A549 (cell line): ENCODE measurements around the gene CPED1. TPM values are rescaled to one million over a fixed set of nuclear protein-coding genes. Genes with fewer than 3 reads are reported as not detected.

ENCODE experiments used
- ATAC-seq, 2 experiments: fragments of 200-7000 bp in 1 of 2; fragments of >200 bp in 1 of 2; cut with Nextera tagmentation in 1 of 2; cut with Tn5 transposase in 1 of 2; 3 replicates each; pipeline versions ENCODE4 v1.8.0 to v1.9.1; 2018 to 2020; ENCODE audit warnings: mild to moderate bottlenecking in 1 of 2, moderate library complexity in 1 of 2
- CTCF ChIA-PET: fragments of 300-600 bp; sonication (Branson Sonifier 250); formaldehyde crosslinking; extraction: SDS; loops from one replicate; lab custom pipeline; 2021; ENCODE audit warnings: antibody characterized with exemption, inconsistent platforms; lab: Yijun Ruan, JAX
- POLR2A ChIA-PET: fragments of 350-600 bp; formaldehyde crosslinking; extraction: SDS; loops from one replicate; lab custom pipeline; 2021; ENCODE audit warnings: antibody characterized with exemption, inconsistent platforms; lab: Yijun Ruan, JAX
- DNase-seq, 2 experiments: peaks; one replicate each; pipeline versions ENCODE4 v3.0.0 to v3.0.0-alpha.2; 2011 to 2016; ENCODE audit warnings: low read depth in 1 of 2, low spot score in 1 of 2
- FAIRE-seq: peaks from 2 replicates; lab custom pipeline; 2011; peaks lifted over from hg19 to GRCh38; lab: Jason Lieb, UNC
- H3K27ac ChIP-seq, 2 experiments: fragments of >200 bp; sonication (Bioruptor Twin); formaldehyde crosslinking; 3 replicates each; pipeline ENCODE4 v1.5.1; 2016 to 2017
- H3K4me1 ChIP-seq: fragments of >200 bp; sonication (Bioruptor Twin); formaldehyde crosslinking; 3 replicates; pipeline ENCODE4 v1.6.1; 2016
- H3K4me2 ChIP-seq: fragments of >200 bp; sonication (Bioruptor Twin); formaldehyde crosslinking; 3 replicates; pipeline ENCODE4 v1.6.1; 2016
- H3K4me3 ChIP-seq: fragments of >200 bp; sonication (Bioruptor Twin); formaldehyde crosslinking; 3 replicates; pipeline ENCODE4 v1.5.1; 2016
- H3K9me3 ChIP-seq: fragments of >200 bp; sonication (Bioruptor Twin); formaldehyde crosslinking; 3 replicates; pipeline ENCODE4 v1.6.1; 2016
- ATOH8 ChIP-seq: fragments of 250-450 bp; sonication (Bioruptor Pico); IDR thresholded peaks from 2 replicates; pipeline ENCODE4 v1.5.0; 2020; ENCODE audit warnings: low read depth, mild to moderate bottlenecking, moderate library complexity
- CBX2 ChIP-seq: fragments of 200-600 bp; sonication (generic); IDR thresholded peaks from 2 replicates; pipeline ENCODE4 v1.6.1; 2016; ENCODE audit warnings: low read depth, mild to moderate bottlenecking, borderline replicate concordance
- EP300 ChIP-seq, 2 experiments: fragments of >200 bp; sonication (Bioruptor Twin); formaldehyde crosslinking; IDR thresholded peaks; 2 replicates in 1 of 2; 3 replicates in 1 of 2; pipeline ENCODE4 v1.6.1; 2016 to 2017
- FOXS1 ChIP-seq: fragments of 250-450 bp; sonication (Bioruptor Pico); IDR thresholded peaks from 2 replicates; pipeline ENCODE4 v1.5.0; 2020; ENCODE audit warnings: mild to moderate bottlenecking, moderate library complexity
- HDAC2 ChIP-seq: fragments of 200-600 bp; sonication (generic); IDR thresholded peaks from 2 replicates; pipeline ENCODE4 v1.6.1; 2016
- HMGXB4 ChIP-seq: fragments of 250-450 bp; sonication (Bioruptor Pico); IDR thresholded peaks from 2 replicates; pipeline ENCODE4 v1.5.0; 2021; ENCODE audit warnings: mild to moderate bottlenecking, moderate library complexity, borderline replicate concordance
- HOXB5 ChIP-seq: fragments of 250-450 bp; sonication (Bioruptor Pico); IDR thresholded peaks from 2 replicates; pipeline ENCODE4 v1.5.0; 2020; ENCODE audit warnings: mild to moderate bottlenecking, moderate library complexity
- MAX ChIP-seq: IDR thresholded peaks from 2 replicates; pipeline ENCODE4 v1.6.1; 2012
- MYC ChIP-seq: IDR thresholded peaks from 2 replicates; pipeline ENCODE4 v1.6.1; 2012; ENCODE audit warnings: mild to moderate bottlenecking, inconsistent platforms, low read length, improper control_type of control experiment, borderline replicate concordance
- NPAS2 ChIP-seq: fragments of 250-450 bp; sonication (Bioruptor Pico); IDR thresholded peaks from 2 replicates; pipeline ENCODE4 v1.8.0; 2022; ENCODE audit warnings: mild to moderate bottlenecking, moderate library complexity, borderline replicate concordance
- PHF8 ChIP-seq: fragments of 200-600 bp; sonication (generic); IDR thresholded peaks from 2 replicates; pipeline ENCODE4 v1.6.1; 2016; ENCODE audit warnings: low read depth, mild to moderate bottlenecking, antibody characterized with exemption, moderate library complexity, borderline replicate concordance
- RARB ChIP-seq: fragments of 250-450 bp; sonication (Bioruptor Pico); IDR thresholded peaks from 2 replicates; pipeline ENCODE4 v1.8.0; 2021; ENCODE audit warnings: mild to moderate bottlenecking, moderate library complexity
- SMC3 ChIP-seq: fragments of >200 bp; sonication (Bioruptor Twin); formaldehyde crosslinking; IDR thresholded peaks from 3 replicates; pipeline ENCODE4 v1.6.1; 2018; ENCODE audit warnings: inconsistent platforms
- USF2 ChIP-seq: fragments of 450-650 bp; IDR thresholded peaks from 2 replicates; pipeline ENCODE4 v1.6.1; 2014; ENCODE audit warnings: antibody characterized with exemption
- ZC3H11A ChIP-seq: fragments of 450-650 bp; IDR thresholded peaks from 2 replicates; pipeline ENCODE4 v1.6.1; 2014; ENCODE audit warnings: antibody characterized with exemption, mild to moderate bottlenecking
- ZNF302 ChIP-seq: fragments of 250-450 bp; sonication (Bioruptor Pico); IDR thresholded peaks from 2 replicates; pipeline ENCODE4 v1.9.0; 2021; ENCODE audit warnings: inconsistent platforms, mild to moderate bottlenecking, moderate library complexity
- WGBS: methylation state at CpG from one replicate; pipeline ENCODE4 v1.1.6; 2017; ENCODE audit errors: missing lambda C conversion rate; 5-methylcytosine and 5-hydroxymethylcytosine counted together
- polyA plus RNA-seq, 4 experiments: library from polyadenylated mRNA; depleted of rRNA in 3 of 4; stranded (reverse); fragments of >200 nt; fragmentation: RNase III in 1 of 4; extraction: RNeasy Plus Mini Kit Qiagen cat#74134 plus additional on column Dnase treatment in 1 of 4; gene quantifications; 2 replicates in 3 of 4; 3 replicates in 1 of 4; pipeline ENCODE4 v1.2.3, GENCODE V29; 2011 to 2017

CPED1 gene
- polyA plus RNA-seq, 2 of the 4 experiments (the other 2 are of a cell fraction), result 0.03 TPM; not detected in 1

GRCh38 chr7:121272676-121273075, 284.2 kb downstream of the CPED1 start:
- DNase-seq (no peak), ATAC-seq (no peak), FAIRE-seq (no peak)
- Histone ChIP-seq H3K4me2 (no peak overlapping the region), H3K27ac (no peak overlapping the region), H3K4me3 (no peak overlapping the region), H3K9me3 (no peaks in the 10 kb centered on the region), H3K4me1 (no peaks in the 10 kb centered on the region)
- POLR2A ChIA-PET, result no interaction called here
- CTCF ChIA-PET, result interaction anchor here (1.1 kb wide), 1 partner anchor 37 kb away, joined by 3 read pairs; no protein-coding TSS in a partner anchor
- WGBS, result 0% methylated on average over 1 of the region's 1 CpG
- TF ChIP-seq ATOH8 (CRISPR knock-in tag) (no peak), CBX2 (no peak), MYC (no peak), PHF8 (no peak)

- ChIA-PET POLR2A (no interaction called here), CTCF (interaction anchor here (1.1 kb wide), 1 partner anchor 36 kb away, joined by 3 read pairs; no protein-coding TSS in a partner anchor)
- DNase-seq, result no peak
- Histone ChIP-seq H3K4me3 (no peak overlapping the region), H3K4me1 (no peaks in the 10 kb centered on the region), H3K4me2 (no peak overlapping the region), H3K27ac (no peak overlapping the region)
- WGBS, result 2% methylated on average over 2 of the region's 2 CpGs
- no peak for ATAC-seq
- FAIRE-seq, result no peak
- TF ChIP-seq ZC3H11A, result no peak
- no peak for TF ChIP-seq RARB (CRISPR knock-in tag)
- TF ChIP-seq HDAC2, result no peak
- TF ChIP-seq USF2, result no peak
- no peak for TF ChIP-seq SMC3
- TF ChIP-seq EP300 (IDR thresholded peaks at IDR 0.05), result no peak
- TF ChIP-seq HMGXB4 (CRISPR knock-in tag), result no peak
- TF ChIP-seq PHF8, result no peak
- TF ChIP-seq FOXS1, result no peak
- no peak for TF ChIP-seq NPAS2 (CRISPR knock-in tag)
- no peak for TF ChIP-seq HOXB5 (CRISPR knock-in tag)
- TF ChIP-seq, all 56 proteins: peak for 0
- H3K9me3 ChIP-seq, result no peaks in the 10 kb centered on the region
Measured at GRCh38 chr7:121273467-121274167, 285.1 kb downstream of the CPED1 start.

- no peak overlapping the region for H3K27ac ChIP-seq
- H3K4me2 ChIP-seq, result no peak overlapping the region
- 22% methylated on average over 2 of the region's 2 CpGs for WGBS
- ChIA-PET POLR2A (no interaction called here), CTCF (no interaction called here)
- ATAC-seq (no peak), FAIRE-seq (no peak), DNase-seq (no peak)
- no peak overlapping the region for H3K4me3 ChIP-seq
- no peaks in the 10 kb centered on the region for H3K4me1 ChIP-seq
- no peaks in the 10 kb centered on the region for H3K9me3 ChIP-seq
- TF ChIP-seq MAX, result no peak
- TF ChIP-seq ZNF302 (CRISPR knock-in tag), result no peak
- TF ChIP-seq CBX2, result no peak
Measured at GRCh38 chr7:121274467-121274866, 286.0 kb downstream of the CPED1 start.
